ENCODE measurements around the gene CTCFL. TPM values are rescaled to one million over a fixed set of nuclear protein-coding genes. Genes with fewer than 3 reads are reported as not detected.

The CTCFL gene
- total RNA-seq, 3 donors from 2014 or later (not counting 1 experiment from before 2014, with no cell fraction given): not detected

DNA sequence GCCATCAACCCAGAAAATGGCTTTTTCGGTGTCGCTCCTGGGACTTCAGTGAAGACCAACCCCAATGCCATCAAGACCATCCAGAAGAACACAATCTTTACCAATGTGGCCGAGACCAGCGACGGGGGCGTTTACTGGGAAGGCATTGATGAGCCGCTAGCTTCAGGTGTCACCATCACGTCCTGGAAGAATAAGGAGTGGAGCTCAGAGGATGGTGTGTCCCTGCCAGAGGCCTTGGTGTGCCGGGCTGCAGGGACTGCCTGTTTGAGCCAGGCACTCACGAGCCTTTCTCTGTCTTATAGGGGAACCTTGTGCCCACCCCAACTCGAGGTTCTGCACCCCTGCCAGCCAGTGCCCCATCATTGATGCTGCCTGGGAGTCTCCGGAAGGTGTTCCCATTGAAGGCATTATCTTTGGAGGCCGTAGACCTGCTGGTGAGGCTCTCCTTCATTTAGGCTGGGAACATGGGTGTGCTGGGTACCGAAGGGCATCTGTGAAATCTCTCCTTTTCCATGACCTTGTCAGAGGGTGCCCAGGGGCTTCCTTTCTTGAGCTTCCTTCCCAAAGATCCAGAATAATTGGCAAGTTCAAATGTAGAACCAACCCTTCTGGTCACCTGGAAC, 39.4 kb upstream of the CTCFL start:
- ATAC-seq (no peak), DNase-seq (no peak)
- 82% methylated on average over 14 of the region's 14 CpGs for WGBS (ENCODE audit: insufficient coverage)
- no peaks in the 10 kb centered on the region for H3K27me3 ChIP-seq (ENCODE audit: control insufficient read depth, insufficient read depth, low read length)
- no peak overlapping the region for H3K27ac ChIP-seq (ENCODE audit: low read length)
- no peaks in the 10 kb centered on the region for H3K9me3 ChIP-seq (ENCODE audit: control insufficient read depth, insufficient read depth, low read length)
- H3K9me3 Mint-ChIP-seq: no peaks in the 10 kb centered on the region
- no peaks in the 10 kb centered on the region for H3K4me1 ChIP-seq (ENCODE audit: control insufficient read depth, insufficient read depth, low read length)
- no peaks in the 10 kb centered on the region for H3K4me1 Mint-ChIP-seq
- intact Hi-C loops (cut with micrococcal nuclease): no loop called here
- H3K27ac Mint-ChIP-seq: no peak overlapping the region
- H3K36me3 ChIP-seq (ENCODE audit: control insufficient read depth, insufficient read depth, low read length): no peaks in the 10 kb centered on the region
- H3K36me3 Mint-ChIP-seq: no peaks in the 10 kb centered on the region
- TF ChIP-seq, protein P1, sequence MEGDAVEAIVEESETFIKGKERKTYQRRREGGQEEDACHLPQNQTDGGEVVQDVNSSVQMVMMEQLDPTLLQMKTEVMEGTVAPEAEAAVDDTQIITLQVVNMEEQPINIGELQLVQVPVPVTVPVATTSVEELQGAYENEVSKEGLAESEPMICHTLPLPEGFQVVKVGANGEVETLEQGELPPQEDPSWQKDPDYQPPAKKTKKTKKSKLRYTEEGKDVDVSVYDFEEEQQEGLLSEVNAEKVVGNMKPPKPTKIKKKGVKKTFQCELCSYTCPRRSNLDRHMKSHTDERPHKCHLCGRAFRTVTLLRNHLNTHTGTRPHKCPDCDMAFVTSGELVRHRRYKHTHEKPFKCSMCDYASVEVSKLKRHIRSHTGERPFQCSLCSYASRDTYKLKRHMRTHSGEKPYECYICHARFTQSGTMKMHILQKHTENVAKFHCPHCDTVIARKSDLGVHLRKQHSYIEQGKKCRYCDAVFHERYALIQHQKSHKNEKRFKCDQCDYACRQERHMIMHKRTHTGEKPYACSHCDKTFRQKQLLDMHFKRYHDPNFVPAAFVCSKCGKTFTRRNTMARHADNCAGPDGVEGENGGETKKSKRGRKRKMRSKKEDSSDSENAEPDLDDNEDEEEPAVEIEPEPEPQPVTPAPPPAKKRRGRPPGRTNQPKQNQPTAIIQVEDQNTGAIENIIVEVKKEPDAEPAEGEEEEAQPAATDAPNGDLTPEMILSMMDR (IDR thresholded peaks at IDR 0.05): no peak
- no peak overlapping the region for H3K4me3 ChIP-seq (ENCODE audit: low read length)
- H3K27me3 Mint-ChIP-seq (ENCODE audit: low read depth in 2 of 2): peaks cover 9 to 34% of the 10 kb centered on the region in 2 donors
- no peak overlapping the region for H3K4me3 Mint-ChIP-seq

DNA sequence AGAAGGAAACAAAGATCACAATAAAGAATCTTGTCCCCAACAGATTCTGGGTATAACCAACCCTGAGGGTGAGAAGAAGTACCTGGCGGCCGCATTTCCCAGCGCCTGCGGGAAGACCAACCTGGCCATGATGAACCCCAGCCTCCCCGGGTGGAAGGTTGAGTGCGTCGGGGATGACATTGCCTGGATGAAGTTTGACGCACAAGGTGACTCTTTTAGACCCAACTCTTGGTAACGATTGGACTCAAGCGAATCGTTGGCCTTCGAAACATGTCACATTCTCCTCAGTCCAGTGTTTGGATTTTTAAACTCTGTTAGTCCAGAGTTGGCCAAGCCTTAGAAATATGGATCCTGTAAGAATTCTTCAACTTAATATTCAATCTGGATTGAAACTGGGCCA, 38.6 kb upstream of the CTCFL start:
- intact Hi-C loops (cut with micrococcal nuclease): no loop called here
- Histone ChIP-seq H3K4me1 (ENCODE audit: control insufficient read depth, insufficient read depth, low read length) (no peaks in the 10 kb centered on the region), H3K4me3 (ENCODE audit: low read length) (no peak overlapping the region), H3K36me3 (ENCODE audit: control insufficient read depth, insufficient read depth, low read length) (no peaks in the 10 kb centered on the region), H3K9me3 (ENCODE audit: control insufficient read depth, insufficient read depth, low read length) (no peaks in the 10 kb centered on the region), H3K27me3 (ENCODE audit: control insufficient read depth, insufficient read depth, low read length) (no peaks in the 10 kb centered on the region), H3K27ac (ENCODE audit: low read length) (no peak overlapping the region)
- H3K36me3 Mint-ChIP-seq: no peaks in the 10 kb centered on the region
- 89% methylated on average over 12 of the region's 12 CpGs for WGBS (ENCODE audit: insufficient coverage)
- DNase-seq (no peak), ATAC-seq (no peak)
- TF ChIP-seq, protein P1 (IDR thresholded peaks at IDR 0.05): no peak
- H3K9me3 Mint-ChIP-seq: no peaks in the 10 kb centered on the region
- no peaks in the 10 kb centered on the region for H3K4me1 Mint-ChIP-seq
- H3K4me3 Mint-ChIP-seq: no peak overlapping the region
- peaks cover 11 to 36% of the 10 kb centered on the region in 2 donors for H3K27me3 Mint-ChIP-seq (ENCODE audit: low read depth in 2 of 2)
- no peak overlapping the region for H3K27ac Mint-ChIP-seq

DNA sequence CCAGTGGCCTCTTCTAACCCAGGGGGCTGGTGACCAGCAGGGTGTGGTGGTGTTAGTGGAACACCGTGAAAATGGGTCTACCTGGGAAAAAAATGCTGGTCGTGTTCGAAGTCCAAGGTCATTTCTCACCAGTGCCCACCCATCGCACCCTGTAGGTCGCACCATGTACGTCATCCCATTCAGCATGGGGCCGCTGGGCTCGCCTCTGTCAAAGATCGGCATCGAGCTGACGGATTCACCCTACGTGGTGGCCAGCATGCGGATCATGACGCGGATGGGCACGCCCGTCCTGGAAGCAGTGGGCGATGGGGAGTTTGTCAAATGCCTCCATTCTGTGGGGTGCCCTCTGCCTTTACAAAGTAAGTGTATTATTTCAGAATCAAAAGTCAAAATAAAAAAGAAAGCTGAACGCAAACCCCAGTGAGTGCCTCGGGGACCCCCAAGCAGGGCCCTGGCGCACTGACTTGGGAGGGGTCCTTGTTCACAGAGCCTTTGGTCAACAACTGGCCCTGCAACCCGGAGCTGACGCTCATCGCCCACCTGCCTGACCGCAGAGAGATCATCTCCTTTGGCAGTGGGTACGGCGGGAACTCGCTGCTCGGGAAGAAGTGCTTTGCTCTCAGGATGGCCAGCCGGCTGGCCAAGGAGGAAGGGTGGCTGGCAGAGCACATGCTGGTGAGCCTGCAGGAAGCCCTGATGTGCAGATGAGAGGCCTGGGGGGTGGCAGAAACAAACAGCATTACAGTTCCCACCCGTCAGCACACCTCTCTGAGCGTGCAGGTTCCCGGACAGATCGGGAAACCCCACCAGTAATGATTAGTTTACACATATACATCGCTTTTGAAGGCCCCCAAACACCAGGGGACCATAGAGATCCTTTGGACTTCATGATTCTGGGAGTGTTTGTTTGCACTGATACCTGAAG, 37.9 kb upstream of the CTCFL start:
- Mint-ChIP-seq H3K36me3 (no peaks in the 10 kb centered on the region), H3K4me1 (no peaks in the 10 kb centered on the region), H3K27me3 (ENCODE audit: low read depth in 2 of 2) (peaks cover 11 to 42% of the 10 kb centered on the region in 2 donors), H3K27ac (no peak overlapping the region), H3K4me3 (no peak overlapping the region), H3K9me3 (no peaks in the 10 kb centered on the region)
- H3K27ac ChIP-seq (ENCODE audit: low read length): no peak overlapping the region
- TF ChIP-seq, protein P1 (IDR thresholded peaks at IDR 0.05): no peak
- no peaks in the 10 kb centered on the region for H3K4me1 ChIP-seq (ENCODE audit: control insufficient read depth, insufficient read depth, low read length)
- no peak for ATAC-seq
- DNase-seq: no peak
- 91% methylated on average over 34 of the region's 35 CpGs for WGBS (ENCODE audit: insufficient coverage)
- no peaks in the 10 kb centered on the region for H3K9me3 ChIP-seq (ENCODE audit: control insufficient read depth, insufficient read depth, low read length)
- no peaks in the 10 kb centered on the region for H3K36me3 ChIP-seq (ENCODE audit: control insufficient read depth, insufficient read depth, low read length)
- intact Hi-C loops (cut with micrococcal nuclease): no loop called here
- H3K4me3 ChIP-seq (ENCODE audit: low read length): no peak overlapping the region
- H3K27me3 ChIP-seq (ENCODE audit: control insufficient read depth, insufficient read depth, low read length): no peaks in the 10 kb centered on the region

All from natural killer cell (primary cell).